ENCODE measurements around the gene C1GALT1C1L. TPM values are rescaled to one million over a fixed set of nuclear protein-coding genes. Genes with fewer than 3 reads are reported as not detected.

Gene C1GALT1C1L
- total and polyA plus RNA-seq, 2 of the 13 experiments (the other 11 are each of a cell fraction or from before 2014, with no cell fraction given): 1.3 to 2.4 TPM

DNA sequence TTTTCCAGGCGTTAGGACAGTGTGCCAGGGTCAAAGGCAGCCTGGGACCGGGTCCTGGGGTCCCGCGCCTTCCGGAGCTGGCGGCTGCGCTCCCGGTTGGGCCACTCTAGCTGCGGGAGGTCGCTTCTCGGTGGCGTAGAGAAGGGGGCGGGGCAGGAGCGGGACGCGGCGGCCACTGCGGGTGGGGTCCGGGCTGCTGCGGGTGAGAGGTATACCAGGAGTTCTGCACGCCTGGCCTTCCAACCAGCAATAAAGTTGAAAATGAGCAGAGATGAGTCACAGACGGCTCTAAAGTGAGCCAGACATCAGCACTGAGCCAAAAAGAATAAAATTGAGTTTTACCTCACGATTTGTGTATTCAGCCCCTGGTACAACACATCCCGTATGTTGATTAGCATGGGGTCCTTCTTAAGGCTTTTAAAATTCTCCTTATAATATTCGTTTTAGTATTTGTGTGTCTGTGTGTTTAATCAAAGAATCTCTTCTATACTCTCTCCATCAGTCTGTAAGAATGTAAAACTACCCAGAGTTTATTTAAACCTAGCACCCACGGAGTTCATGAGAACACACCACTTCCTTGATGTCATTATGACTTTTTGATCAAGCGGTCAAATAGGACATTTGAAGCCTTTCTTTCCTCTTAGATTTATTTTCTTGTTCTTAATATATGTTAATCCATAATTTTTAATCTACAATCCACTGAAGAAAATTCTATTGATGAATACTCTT, at the start of gene C1GALT1C1L (continued):
- TF ChIP-seq, protein P1, sequence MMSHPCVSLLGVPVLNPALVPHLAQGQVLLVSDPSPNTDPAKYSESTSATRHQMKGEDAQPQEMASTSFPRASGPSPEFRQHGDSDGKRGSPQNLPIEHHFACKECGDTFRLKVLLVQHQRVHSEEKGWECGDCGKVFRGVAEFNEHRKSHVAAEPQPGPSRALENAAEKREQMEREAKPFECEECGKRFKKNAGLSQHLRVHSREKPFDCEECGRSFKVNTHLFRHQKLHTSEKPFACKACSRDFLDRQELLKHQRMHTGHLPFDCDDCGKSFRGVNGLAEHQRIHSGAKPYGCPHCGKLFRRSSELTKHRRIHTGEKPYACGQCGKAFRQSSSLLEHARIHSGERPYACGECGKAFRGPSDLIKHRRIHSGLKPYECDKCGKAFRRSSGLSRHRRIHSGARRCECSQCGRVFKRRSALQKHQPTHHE (CRISPR knock-in tag; IDR thresholded peaks at IDR 0.05; ENCODE audit: borderline replicate concordance): 0 out of 2 replicates have a peak, but pooled peaks have one; percentile 44
- TF ChIP-seq ZNF792 (CRISPR knock-in tag; IDR thresholded peaks at IDR 0.05): peak; percentile 39; the same call in 1 of the 2 replicates
- no peak for TF ChIP-seq ZC3H13 (CRISPR knock-in tag; IDR thresholded peaks at IDR 0.05)
- peak; percentile 71 for TF ChIP-seq PATZ1 (CRISPR knock-in tag; IDR thresholded peaks at IDR 0.05)
- peak; percentile 63; the same call in 1 of the 2 replicates for TF ChIP-seq SIN3A (IDR thresholded peaks at IDR 0.05; ENCODE audit: borderline replicate concordance, low read depth, low read length)
- 0 out of 2 replicates have a peak, but pooled peaks have one; percentile 12 for TF ChIP-seq CREB1 (IDR thresholded peaks at IDR 0.05)
- peak; percentile 0 for TF ChIP-seq CREB1 (CRISPR knock-in tag; IDR thresholded peaks at IDR 0.05)
- TF ChIP-seq WIZ (CRISPR knock-in tag; IDR thresholded peaks at IDR 0.05): 0 out of 2 replicates have a peak, but pooled peaks have one; percentile 58
- TF ChIP-seq DPF2 (CRISPR knock-in tag; IDR thresholded peaks at IDR 0.05; ENCODE audit: borderline replicate concordance, low read depth): no peak
- TF ChIP-seq FIP1L1 (IDR thresholded peaks at IDR 0.05; ENCODE audit: borderline replicate concordance, insufficient read depth, low read depth, low read length): no peak
- TF ChIP-seq ZFY (CRISPR knock-in tag; IDR thresholded peaks at IDR 0.05): peak; percentile 42; the same call in 1 of the 2 replicates
- peak; percentile 37; the same call in 1 of the 2 replicates for TF ChIP-seq CREM (IDR thresholded peaks at IDR 0.05)
- TF ChIP-seq CREM (CRISPR knock-in tag; IDR thresholded peaks at IDR 0.05): no peak
- TF ChIP-seq TMF1 (CRISPR knock-in tag; IDR thresholded peaks at IDR 0.05; ENCODE audit: low read depth): 0 out of 2 replicates have a peak, but pooled peaks have one; percentile 59
- 0 out of 2 replicates have a peak, but pooled peaks have one; percentile 11 for TF ChIP-seq ZNF230 (CRISPR knock-in tag; IDR thresholded peaks at IDR 0.05)
- TF ChIP-seq SMC3 (IDR thresholded peaks at IDR 0.05; ENCODE audit: low read length): no peak
- TF ChIP-seq, protein P2, sequence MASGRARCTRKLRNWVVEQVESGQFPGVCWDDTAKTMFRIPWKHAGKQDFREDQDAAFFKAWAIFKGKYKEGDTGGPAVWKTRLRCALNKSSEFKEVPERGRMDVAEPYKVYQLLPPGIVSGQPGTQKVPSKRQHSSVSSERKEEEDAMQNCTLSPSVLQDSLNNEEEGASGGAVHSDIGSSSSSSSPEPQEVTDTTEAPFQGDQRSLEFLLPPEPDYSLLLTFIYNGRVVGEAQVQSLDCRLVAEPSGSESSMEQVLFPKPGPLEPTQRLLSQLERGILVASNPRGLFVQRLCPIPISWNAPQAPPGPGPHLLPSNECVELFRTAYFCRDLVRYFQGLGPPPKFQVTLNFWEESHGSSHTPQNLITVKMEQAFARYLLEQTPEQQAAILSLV (CRISPR knock-in tag; IDR thresholded peaks at IDR 0.05; ENCODE audit: borderline replicate concordance): no peak
- TF ChIP-seq FOXO1 (CRISPR knock-in tag; IDR thresholded peaks at IDR 0.05): 0 out of 2 replicates have a peak, but pooled peaks have one; percentile 25
- peak; percentile 27; the same call in 1 of the 2 replicates for TF ChIP-seq ZNF232 (CRISPR knock-in tag; IDR thresholded peaks at IDR 0.05; ENCODE audit: borderline replicate concordance)
- TF ChIP-seq RBM39 (IDR thresholded peaks at IDR 0.05; ENCODE audit: low read depth, low read length, poor library complexity, severe bottlenecking): peak; percentile 69
- no peak for TF ChIP-seq ZNF660 (CRISPR knock-in tag; IDR thresholded peaks at IDR 0.05; ENCODE audit: borderline replicate concordance, low read depth)
- peak; percentile 84; the same call in 1 of the 2 replicates for TF ChIP-seq ZNF598 (CRISPR knock-in tag; IDR thresholded peaks at IDR 0.05; ENCODE audit: borderline replicate concordance)
- TF ChIP-seq ZNF563 (CRISPR knock-in tag; IDR thresholded peaks at IDR 0.05): peak; percentile 23; the same call in 1 of the 2 replicates
- no peak for TF ChIP-seq ZNF124 (CRISPR knock-in tag; IDR thresholded peaks at IDR 0.05)
- TF ChIP-seq HNRNPLL (IDR thresholded peaks at IDR 0.05; ENCODE audit: low read depth, low read length, poor library complexity, severe bottlenecking): peak; percentile 95
